Stimulated activated memory B cell treated with anti-CD40 and anti-IgM and Interleukin-4, amounts not matched to agents 10 μg/mL and 1 μg/mL and 100 μg/mL, for 72 hours (primary cell): ENCODE measurements around the gene SH3BP1.

Experiments
- ATAC-seq: fragments of 150-1000 bp; cut with Tn5 transposase; 2 replicates; pipeline ENCODE4 v1.10.0; 2021
- H3K27ac Mint-ChIP-seq: one replicate; pipeline ENCODE4 v1.8.0; 2022; ENCODE audit warnings: mild to moderate bottlenecking, mixed read lengths
- H3K27me3 Mint-ChIP-seq: one replicate; pipeline ENCODE4 v1.8.0; 2022; ENCODE audit warnings: mixed read lengths
- H3K36me3 Mint-ChIP-seq: one replicate; pipeline ENCODE4 v1.8.0; 2022; ENCODE audit warnings: mixed read lengths
- H3K4me1 Mint-ChIP-seq: one replicate; pipeline ENCODE4 v1.8.0; 2022; ENCODE audit warnings: mixed read lengths
- H3K4me3 Mint-ChIP-seq: one replicate; pipeline ENCODE4 v1.8.0; 2022; ENCODE audit warnings: mild to moderate bottlenecking, moderate library complexity, mixed read lengths
- H3K9me3 Mint-ChIP-seq: one replicate; pipeline ENCODE4 v1.8.0; 2022; ENCODE audit warnings: mixed read lengths

SH3BP1 gene

DNA sequence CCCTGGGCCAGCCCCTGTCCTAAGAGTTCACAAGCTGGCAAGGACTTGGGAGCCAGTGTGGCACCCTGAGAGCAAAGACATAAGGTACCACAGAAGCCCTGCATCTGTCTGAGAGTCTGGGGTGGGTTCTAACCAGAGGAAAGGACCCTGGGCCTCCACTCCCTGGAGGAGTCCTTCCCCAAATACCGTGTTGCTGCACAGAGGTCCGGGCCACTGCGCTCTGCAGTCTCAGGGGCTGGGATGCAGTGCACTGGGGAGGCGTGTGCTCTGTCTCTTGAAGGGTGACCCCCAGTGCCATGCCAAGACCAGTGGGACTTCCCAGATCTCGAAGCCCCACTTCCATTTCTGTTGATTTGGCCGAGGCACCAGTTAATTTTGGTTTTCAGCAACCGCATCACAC, 4.3 kb upstream of the SH3BP1 start:
- Mint-ChIP-seq H3K4me3 (no peak overlapping the region), H3K36me3 (peaks cover 9% of the 10 kb centered on the region), H3K9me3 (no peaks in the 10 kb centered on the region), H3K4me1 (peaks cover 81% of the 10 kb centered on the region), H3K27me3 (no peaks in the 10 kb centered on the region), H3K27ac (peak overlapping the region; percentile 92)
- no peak for ATAC-seq

DNA sequence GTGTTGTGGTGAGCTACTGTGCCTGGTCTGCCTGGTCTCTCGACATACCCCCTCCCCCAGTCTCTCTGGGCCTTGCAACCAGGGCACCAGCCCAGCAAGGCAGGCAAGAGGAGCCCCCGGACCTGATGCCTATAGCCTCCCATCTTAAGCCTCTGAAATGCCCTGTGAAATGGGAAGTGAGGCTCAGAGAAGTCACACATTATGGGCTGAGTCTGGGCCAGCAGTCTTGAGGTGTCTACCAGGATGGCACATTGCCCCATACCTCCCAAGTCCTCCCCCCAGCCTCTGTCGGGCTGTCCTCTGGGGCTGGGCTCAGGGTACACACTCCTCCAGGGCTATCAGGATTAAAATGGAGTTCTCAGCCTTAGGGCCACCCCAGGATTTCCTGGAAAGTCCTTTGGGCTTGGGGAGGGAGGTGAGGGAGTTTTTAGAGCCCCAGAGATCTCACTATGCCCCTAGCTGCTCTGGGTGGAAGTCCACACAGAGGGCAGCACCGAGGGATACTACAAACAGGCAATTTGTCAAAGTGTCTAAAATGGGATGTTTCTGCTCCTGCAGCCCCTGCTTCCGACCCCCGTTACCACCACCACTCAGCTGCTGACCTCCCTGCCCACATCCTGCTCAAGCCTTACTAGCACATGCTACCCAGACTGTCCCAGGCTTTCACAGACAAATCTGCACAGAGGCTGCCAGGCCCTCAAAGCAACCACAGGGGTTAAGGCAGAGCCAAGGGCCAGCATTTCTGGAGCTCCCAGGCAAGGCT, 3.1 kb upstream of the SH3BP1 start:
- H3K9me3 Mint-ChIP-seq: no peaks in the 10 kb centered on the region
- peaks cover 8% of the 10 kb centered on the region for H3K36me3 Mint-ChIP-seq
- peaks cover 89% of the 10 kb centered on the region for H3K4me1 Mint-ChIP-seq
- H3K4me3 Mint-ChIP-seq: peak overlapping the region; percentile 24
- peak overlapping the region; percentile 92 for H3K27ac Mint-ChIP-seq
- no peak for ATAC-seq
- no peaks in the 10 kb centered on the region for H3K27me3 Mint-ChIP-seq

DNA sequence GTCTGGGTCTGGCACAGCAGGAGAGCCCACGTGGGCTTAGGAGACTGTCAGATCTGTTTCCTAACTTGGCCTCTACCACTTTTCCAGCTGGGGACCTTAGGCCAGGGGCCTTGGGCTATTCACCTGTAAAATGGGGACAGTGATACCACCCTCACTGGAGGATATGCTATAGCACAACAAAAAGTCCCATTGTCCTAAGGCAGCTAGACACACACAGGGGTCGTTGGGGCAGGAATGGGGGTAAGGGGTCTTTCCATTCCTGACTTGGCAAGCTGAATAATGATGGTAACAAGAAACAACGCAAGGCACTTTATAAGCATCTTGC, 2.6 kb upstream of the SH3BP1 start:
- Mint-ChIP-seq H3K4me3 (peak overlapping the region; percentile 24), H3K27me3 (no peaks in the 10 kb centered on the region), H3K4me1 (peaks cover 87% of the 10 kb centered on the region), H3K9me3 (no peaks in the 10 kb centered on the region), H3K27ac (peak overlapping the region; percentile 92), H3K36me3 (peaks cover 3% of the 10 kb centered on the region)
- no peak for ATAC-seq

DNA sequence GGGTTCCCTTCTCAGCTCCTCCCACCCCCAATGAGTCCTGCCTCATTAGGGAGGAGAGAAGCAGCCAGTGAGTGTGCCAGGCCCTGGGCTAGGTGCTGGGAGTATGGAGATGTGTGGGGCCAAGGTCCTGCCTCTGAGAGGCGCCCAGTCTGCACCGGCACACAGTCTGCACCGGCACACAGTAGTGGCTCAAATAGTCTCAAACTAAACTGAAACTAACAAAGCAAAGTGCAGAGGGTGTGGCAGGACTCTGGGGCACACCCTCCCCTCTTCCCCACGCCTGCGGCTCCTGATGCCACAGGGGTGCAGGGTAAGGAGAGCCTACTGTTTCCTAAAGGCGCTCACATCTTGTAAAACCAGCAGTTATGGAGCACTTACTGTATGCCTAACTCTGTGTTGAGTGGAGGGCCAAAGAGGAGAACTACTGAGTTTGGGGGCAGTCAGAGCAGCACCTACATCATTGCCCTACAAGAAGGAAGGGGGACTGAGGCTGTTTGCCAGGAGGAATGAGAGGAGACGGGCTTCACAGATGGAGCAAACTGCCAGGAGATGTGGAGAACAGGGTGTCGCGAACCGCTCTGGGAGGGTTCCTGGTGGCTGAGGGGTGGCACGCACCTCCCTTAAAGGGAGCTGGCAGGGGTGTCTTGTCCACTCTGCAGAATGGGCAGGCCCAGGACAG, 939 bp upstream of the SH3BP1 start:
- Mint-ChIP-seq H3K9me3 (no peaks in the 10 kb centered on the region), H3K4me1 (peaks cover 87% of the 10 kb centered on the region), H3K36me3 (peaks cover 5% of the 10 kb centered on the region), H3K27me3 (no peaks in the 10 kb centered on the region), H3K27ac (peak overlapping the region; percentile 92), H3K4me3 (peak overlapping the region; percentile 93)
- ATAC-seq: no peak

DNA sequence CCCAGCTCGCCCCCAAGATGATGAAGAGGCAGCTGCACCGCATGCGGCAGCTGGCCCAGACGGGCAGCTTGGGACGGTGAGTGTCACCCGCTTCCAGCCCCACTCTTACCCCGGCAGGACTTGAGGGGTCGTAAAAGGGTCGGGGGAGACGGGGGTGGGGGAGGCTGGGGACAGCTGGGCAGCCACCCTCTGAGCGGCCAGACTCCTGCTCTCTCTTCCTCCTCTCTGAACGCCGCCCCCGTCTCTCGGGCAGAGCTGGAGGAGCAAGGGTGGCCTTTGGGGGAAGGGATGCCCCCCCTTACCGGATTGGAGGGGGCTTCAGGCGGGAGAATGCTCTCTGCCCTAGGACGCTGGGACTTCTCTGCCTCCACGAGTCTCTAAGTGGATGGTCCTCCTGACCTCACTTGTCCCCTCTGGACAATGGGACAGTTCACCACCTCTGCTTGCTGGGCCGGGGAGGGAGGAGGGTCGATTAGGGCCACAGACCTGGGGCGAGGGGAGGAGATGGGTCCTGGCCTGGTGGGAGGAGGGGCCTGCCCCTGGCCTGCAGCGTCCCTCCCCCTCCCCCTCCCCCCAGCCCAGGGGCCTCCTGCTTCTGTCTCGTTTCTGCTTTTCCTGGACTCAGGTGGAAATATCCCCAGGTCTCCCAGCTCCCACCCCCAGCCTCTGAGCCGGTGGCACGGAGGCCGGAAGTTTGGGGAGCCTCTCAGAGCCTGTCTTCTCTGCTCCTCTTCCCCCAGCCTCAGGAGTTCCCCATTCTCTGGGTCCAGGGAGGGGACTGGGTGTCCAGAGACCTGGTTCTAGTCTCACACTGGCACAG, 512 bp downstream of the SH3BP1 start:
- H3K4me3 Mint-ChIP-seq: peak overlapping the region; percentile 93
- H3K36me3 Mint-ChIP-seq: peaks cover 18% of the 10 kb centered on the region
- ATAC-seq: peak; percentile 21
- H3K4me1 Mint-ChIP-seq: peaks cover 83% of the 10 kb centered on the region
- H3K9me3 Mint-ChIP-seq: no peaks in the 10 kb centered on the region
- peak overlapping the region; percentile 92 for H3K27ac Mint-ChIP-seq
- no peaks in the 10 kb centered on the region for H3K27me3 Mint-ChIP-seq

DNA sequence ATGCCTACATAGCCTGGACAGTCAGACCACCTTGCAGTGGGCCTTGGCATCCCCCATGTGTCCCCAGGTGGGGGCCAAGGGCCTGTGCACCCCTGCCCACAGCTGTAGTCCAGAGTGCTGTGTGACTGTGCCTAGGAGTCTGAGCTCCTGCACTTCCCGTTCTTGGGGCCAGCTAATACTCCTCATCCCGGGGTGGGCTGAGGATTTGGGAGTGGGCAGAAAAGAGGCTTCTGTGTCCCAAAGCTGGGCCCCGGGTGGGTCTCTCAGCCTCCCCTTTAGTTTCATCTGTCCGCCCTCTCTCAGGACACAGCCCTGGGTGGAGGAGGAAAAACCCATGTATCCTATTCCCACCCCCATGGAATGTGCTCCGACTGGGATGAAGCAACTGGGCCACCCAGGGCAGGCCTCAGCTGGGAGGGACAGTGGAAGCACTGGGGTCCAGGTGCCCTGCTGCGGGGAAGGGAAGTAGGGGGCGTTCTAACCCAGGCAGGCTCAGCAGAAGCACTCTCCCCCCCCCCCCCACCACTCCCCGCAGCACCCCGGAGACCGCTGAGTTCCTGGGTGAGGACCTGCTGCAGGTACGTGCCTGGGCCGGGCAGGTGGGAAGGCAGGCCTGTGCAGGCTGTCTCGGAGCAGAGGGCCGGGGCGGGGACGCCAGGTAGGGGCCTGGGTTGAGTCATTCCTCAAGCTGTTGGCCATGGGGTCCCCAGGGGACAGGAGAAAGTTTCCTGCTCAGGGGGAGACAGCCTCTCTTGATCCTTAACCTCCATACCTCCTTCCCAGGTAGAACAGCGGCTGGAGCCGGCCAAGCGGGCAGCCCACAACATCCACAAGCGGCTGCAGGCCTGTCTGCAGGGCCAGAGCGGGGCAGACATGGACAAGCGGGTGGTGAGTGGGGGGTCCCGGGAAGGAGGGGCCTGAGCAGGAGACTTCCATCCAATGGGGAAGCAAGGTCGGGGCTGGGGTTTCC, 1.4 kb downstream of the SH3BP1 start:
- H3K27ac Mint-ChIP-seq: peak overlapping the region; percentile 92
- H3K36me3 Mint-ChIP-seq: peaks cover 21% of the 10 kb centered on the region
- no peaks in the 10 kb centered on the region for H3K9me3 Mint-ChIP-seq
- peak overlapping the region; percentile 93 for H3K4me3 Mint-ChIP-seq
- H3K4me1 Mint-ChIP-seq: peaks cover 78% of the 10 kb centered on the region
- ATAC-seq: no peak
- H3K27me3 Mint-ChIP-seq: no peaks in the 10 kb centered on the region

DNA sequence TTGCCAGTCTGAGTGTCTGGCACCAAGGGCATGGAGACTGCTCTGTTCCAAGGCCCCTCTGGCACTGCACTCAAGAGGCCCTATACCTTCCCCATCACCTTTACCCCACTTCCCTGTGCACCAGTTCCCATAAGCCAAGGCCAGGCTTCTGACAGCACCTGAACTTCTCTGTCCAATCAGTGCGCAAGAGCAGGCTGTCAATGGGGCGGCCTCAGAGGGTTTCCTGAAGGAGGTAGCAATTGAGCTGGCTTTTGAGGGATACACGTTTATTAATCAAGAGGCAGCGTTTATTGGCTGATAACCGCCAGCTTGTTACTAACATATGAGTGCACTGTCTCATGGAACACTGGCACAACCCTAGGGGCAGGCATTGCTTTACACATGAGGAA, 2.1 kb downstream of the SH3BP1 start:
- Mint-ChIP-seq H3K36me3 (peaks cover 24% of the 10 kb centered on the region), H3K27ac (no peak overlapping the region), H3K4me1 (peaks cover 71% of the 10 kb centered on the region), H3K27me3 (no peaks in the 10 kb centered on the region), H3K4me3 (no peak overlapping the region), H3K9me3 (no peaks in the 10 kb centered on the region)
- ATAC-seq: no peak

DNA sequence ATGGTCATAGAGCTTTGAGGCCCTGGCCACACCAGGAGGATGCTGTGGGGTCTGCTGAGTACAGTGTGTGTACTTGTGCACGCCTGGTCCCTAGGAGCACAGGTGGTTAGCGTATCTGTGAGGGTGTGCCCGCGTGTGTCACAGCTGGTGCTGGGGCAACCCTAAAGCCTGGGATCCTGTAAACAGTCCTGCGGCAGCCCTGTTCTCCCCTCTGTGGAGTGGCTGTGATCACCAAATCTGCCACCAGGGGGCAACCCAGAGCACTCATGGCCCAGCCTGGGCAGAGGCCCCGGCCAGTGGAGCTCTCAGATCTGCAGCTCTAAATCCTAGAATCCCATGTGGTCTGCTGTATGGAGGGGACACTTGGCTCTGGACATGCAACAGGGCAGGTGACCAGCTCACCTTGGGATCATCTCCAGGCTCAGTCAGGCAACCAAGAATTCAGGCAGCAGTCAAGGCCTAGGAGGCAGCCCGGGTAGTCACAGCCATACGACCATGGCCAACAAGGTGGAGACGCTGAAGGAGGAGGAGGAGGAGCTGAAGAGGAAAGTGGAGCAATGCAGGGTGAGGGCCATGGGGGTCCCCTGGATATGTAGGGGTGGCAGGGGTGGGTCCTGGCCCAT, 3.9 kb downstream of the SH3BP1 start:
- ATAC-seq: peak; percentile 81
- peak overlapping the region; percentile 49 for H3K27ac Mint-ChIP-seq
- H3K27me3 Mint-ChIP-seq: no peaks in the 10 kb centered on the region
- H3K9me3 Mint-ChIP-seq: no peaks in the 10 kb centered on the region
- no peak overlapping the region for H3K4me3 Mint-ChIP-seq
- peaks cover 53% of the 10 kb centered on the region for H3K4me1 Mint-ChIP-seq
- H3K36me3 Mint-ChIP-seq: peaks cover 35% of the 10 kb centered on the region

DNA sequence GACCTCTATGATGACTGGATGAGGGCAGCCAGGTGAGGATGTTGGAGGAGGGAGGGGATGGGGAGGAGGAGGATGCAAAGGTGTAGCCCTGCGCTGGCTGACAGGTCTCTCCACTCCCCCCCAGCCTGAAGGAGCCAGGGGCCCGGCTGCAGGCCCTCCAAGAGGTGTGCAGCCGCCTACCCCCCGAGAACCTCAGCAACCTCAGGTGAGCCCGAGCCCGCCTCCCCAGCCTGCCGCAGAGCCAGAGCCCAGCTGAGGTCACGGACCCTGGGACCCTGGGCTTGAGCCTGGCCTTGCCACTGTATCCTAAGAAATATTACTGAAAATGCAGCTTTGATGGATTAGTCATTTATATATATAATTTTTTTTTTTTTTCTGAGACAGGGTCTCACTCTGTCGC, 7.8 kb downstream of the SH3BP1 start:
- Mint-ChIP-seq H3K27me3 (no peaks in the 10 kb centered on the region), H3K27ac (no peak overlapping the region), H3K4me3 (no peak overlapping the region), H3K4me1 (peaks cover 26% of the 10 kb centered on the region), H3K9me3 (no peaks in the 10 kb centered on the region), H3K36me3 (peaks cover 58% of the 10 kb centered on the region)
- ATAC-seq: no peak

DNA sequence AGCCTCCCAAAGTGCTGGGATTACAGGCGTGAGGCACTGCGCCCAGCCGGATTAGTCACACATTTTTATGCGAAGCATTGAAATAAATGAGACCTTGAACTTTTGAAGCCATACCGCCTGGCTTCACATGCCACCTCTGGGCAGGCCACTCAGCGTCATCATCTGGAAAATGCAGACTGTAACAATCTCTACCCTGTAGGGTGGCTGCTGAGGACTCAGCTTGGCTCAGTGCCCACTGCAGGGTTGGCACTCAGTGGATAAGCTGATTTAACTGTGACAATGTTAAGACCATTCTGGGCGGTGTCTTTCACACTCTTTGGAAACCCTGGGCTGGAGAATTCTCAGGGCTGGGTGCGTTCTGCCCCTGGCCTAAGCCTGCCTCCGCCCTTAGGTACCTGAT, 8.5 kb downstream of the SH3BP1 start:
- Mint-ChIP-seq H3K4me1 (peaks cover 20% of the 10 kb centered on the region), H3K27ac (no peak overlapping the region), H3K9me3 (no peaks in the 10 kb centered on the region), H3K4me3 (no peak overlapping the region), H3K36me3 (peaks cover 64% of the 10 kb centered on the region), H3K27me3 (no peaks in the 10 kb centered on the region)
- no peak for ATAC-seq

DNA sequence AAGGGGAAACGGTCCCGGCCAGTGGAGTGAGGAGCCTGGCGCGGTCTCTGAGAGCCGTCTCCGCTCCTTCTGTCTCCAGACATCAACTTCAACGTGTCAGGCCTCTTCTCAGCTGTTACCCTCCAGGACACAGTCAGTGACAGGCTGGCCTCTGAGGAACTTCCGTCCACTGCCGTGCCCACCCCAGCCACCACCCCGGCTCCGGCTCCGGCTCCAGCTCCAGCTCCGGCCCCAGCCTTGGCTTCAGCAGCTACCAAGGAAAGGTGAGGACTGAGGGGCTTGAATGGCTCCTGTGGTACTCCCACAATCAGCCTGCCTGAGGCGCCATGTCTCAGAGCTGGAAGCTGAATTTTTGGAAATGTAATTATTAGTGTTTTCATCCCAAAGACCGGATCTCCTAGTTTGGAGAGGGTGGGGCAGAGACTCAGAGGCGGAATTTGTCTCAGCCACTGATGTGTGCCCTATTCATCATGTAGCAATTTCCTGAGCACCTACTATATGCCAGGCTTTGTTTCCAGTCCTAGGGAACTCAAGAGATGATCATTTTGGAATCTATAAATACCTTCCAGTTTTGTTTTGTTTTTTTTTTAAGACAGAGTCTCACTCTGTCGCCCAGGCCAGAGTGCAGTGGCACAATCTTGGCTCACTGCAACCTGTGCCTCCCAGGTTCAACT, 11.1 kb downstream of the SH3BP1 start:
- H3K27ac Mint-ChIP-seq: no peak overlapping the region

DNA sequence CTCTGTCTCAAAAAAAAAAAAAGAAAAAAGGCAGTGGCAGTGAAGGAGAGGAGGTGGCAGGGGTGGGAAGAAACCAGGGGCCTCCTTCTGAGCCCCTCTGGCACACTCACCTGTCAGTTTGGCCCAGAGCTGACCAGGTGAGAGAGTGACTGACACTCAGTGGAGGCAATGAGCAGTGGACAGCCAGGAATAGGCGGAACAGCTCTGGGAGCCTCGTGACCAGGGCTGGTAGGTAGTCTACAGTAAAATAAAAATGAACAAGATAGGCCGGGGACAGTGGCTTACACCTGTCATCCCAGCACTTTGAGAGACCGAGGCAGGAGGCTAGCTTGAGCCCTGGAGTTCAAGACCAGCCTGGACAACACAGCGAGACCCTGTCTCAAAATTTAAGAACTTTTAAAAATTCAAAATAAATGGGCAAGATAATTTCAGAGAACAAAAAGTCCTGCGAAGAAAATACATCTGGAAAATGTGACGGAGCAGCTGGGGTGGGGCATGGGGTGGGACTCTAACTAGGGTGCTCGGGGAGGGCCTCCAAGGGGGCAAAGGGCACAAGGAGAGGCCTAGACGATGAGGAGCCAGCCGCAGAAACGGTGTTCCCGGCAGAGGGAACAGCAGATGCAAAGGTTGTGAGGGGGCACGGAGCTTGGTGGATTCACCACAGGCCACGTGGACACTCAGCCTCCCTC, 15.2 kb downstream of the SH3BP1 start:
- no peak overlapping the region for H3K4me3 Mint-ChIP-seq
- H3K4me1 Mint-ChIP-seq: peaks cover 15% of the 10 kb centered on the region
- H3K9me3 Mint-ChIP-seq: no peaks in the 10 kb centered on the region
- H3K36me3 Mint-ChIP-seq: peaks cover 33% of the 10 kb centered on the region
- H3K27me3 Mint-ChIP-seq: no peaks in the 10 kb centered on the region
- no peak for ATAC-seq
- H3K27ac Mint-ChIP-seq: peak overlapping the region; percentile 24

More for the DNA sequence above, 11.1 kb downstream of the SH3BP1 start:
- peaks cover 60% of the 10 kb centered on the region for H3K36me3 Mint-ChIP-seq
- no peaks in the 10 kb centered on the region for H3K4me1 Mint-ChIP-seq
- H3K4me3 Mint-ChIP-seq: no peak overlapping the region
- ATAC-seq: no peak
- no peaks in the 10 kb centered on the region for H3K27me3 Mint-ChIP-seq
- H3K9me3 Mint-ChIP-seq: no peaks in the 10 kb centered on the region

DNA sequence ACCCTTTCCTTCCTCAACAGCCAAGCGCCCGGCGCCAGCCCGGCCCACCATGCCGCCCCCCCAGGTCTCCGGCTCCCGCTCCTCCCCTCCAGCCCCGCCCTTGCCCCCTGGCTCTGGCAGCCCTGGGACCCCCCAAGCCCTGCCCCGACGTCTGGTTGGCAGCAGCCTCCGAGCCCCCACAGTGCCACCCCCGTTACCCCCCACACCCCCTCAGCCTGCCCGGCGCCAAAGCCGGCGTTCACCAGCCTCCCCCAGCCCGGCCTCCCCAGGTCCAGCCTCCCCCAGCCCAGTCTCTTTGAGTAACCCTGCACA, 15.7 kb downstream of the SH3BP1 start:
- no peaks in the 10 kb centered on the region for H3K27me3 Mint-ChIP-seq
- H3K36me3 Mint-ChIP-seq: peaks cover 33% of the 10 kb centered on the region
- H3K4me3 Mint-ChIP-seq: no peak overlapping the region
- H3K27ac Mint-ChIP-seq: no peak overlapping the region
- H3K9me3 Mint-ChIP-seq: no peaks in the 10 kb centered on the region
- ATAC-seq: no peak
- H3K4me1 Mint-ChIP-seq: peaks cover 20% of the 10 kb centered on the region
